IMR-90 (cell line): ENCODE measurements around the gene RUNX2. TPM values are rescaled to one million over a fixed set of nuclear protein-coding genes. Genes with fewer than 3 reads are reported as not detected.
A peak's percentile ranks its signal among the peaks of the same experiment; 100 is the strongest.

Experiments
- ATAC-seq: fragments of 200-7000 bp; cut with Tn5 transposase; 2 replicates; pipeline ENCODE4 v1.9.1; 2020; ENCODE audit warnings: low read depth, mild to moderate bottlenecking, moderate library complexity
- BruUV-seq: library from RNA; stranded (reverse); fragments of 400-500 nt; replicated peaks from 2 replicates; lab custom pipeline; 2021; lab: Mats Ljungman, UMichigan
- CTCF ChIA-PET: fragments of 300-600 bp; formaldehyde crosslinking; extraction: SDS; loops from one replicate; lab custom pipeline; 2021; ENCODE audit warnings: antibody characterized with exemption; lab: Yijun Ruan, JAX
- POLR2A ChIA-PET: fragments of 300-600 bp; sonication (Branson Sonifier 250); formaldehyde crosslinking; loops from one replicate; lab custom pipeline; 2022; ENCODE audit warnings: antibody characterized with exemption; ENCODE audit not compliant: unreplicated experiment; lab: Charles Lee
- DNase-seq: peaks from one replicate; pipeline ENCODE4 v3.0.0; 2013
- H2AFZ ChIP-seq: replicated peaks from 2 replicates; pipeline ENCODE3; 2013; ENCODE audit warnings: low read length, mild to moderate bottlenecking; ENCODE audit not compliant: poor library complexity
- H2AK5ac ChIP-seq: 2 replicates; pipeline ENCODE4 v1.6.1; 2013; ENCODE audit warnings: low read depth, low read length, inconsistent platforms
- H2AK9ac ChIP-seq: replicated peaks from 2 replicates; pipeline ENCODE3; 2013; ENCODE audit warnings: mild to moderate bottlenecking, low read depth, low read length, moderate library complexity; ENCODE audit not compliant: poor library complexity
- H2BK120ac ChIP-seq: 2 replicates; pipeline ENCODE4 v1.6.1; 2013; ENCODE audit warnings: low read depth, low read length, inconsistent platforms
- H2BK15ac ChIP-seq: 3 replicates; pipeline ENCODE4 v1.6.1; 2013; ENCODE audit warnings: low read depth, low read length, inconsistent platforms
- H2BK20ac ChIP-seq: 2 replicates; pipeline ENCODE4 v1.6.1; 2013; ENCODE audit warnings: low read depth, mild to moderate bottlenecking, inconsistent platforms, low read length, moderate library complexity
- H2BK5ac ChIP-seq: 2 replicates; pipeline ENCODE4 v1.6.1; 2013; ENCODE audit warnings: mild to moderate bottlenecking, low read depth, low read length, inconsistent platforms; ENCODE audit not compliant: poor library complexity, severe bottlenecking
- H3K14ac ChIP-seq: replicated peaks from 2 replicates; pipeline ENCODE4 v1.6.1; 2013; ENCODE audit warnings: low read depth, low read length, inconsistent platforms
- H3K18ac ChIP-seq: 2 replicates; pipeline ENCODE4 v1.6.1; 2013; ENCODE audit warnings: low read depth, low read length, control low read depth
- H3K23ac ChIP-seq: 2 replicates; pipeline ENCODE4 v1.6.1; 2013; ENCODE audit warnings: low read depth, low read length, inconsistent platforms
- H3K27ac ChIP-seq: 2 replicates; pipeline ENCODE4 v1.5.1; 2013; ENCODE audit warnings: mild to moderate bottlenecking, control low read depth, low read length; ENCODE audit not compliant: insufficient read depth
- H3K27me3 ChIP-seq: 2 replicates; pipeline ENCODE4 v1.6.1; 2013; ENCODE audit warnings: low read length; ENCODE audit not compliant: control insufficient read depth, insufficient read depth
- H3K36me3 ChIP-seq: 2 replicates; pipeline ENCODE4 v1.6.1; 2013; ENCODE audit warnings: low read length, mixed read lengths; ENCODE audit not compliant: control insufficient read depth, insufficient read depth
- H3K4ac ChIP-seq: 2 replicates; pipeline ENCODE4 v1.6.1; 2013; ENCODE audit warnings: low read depth, low read length, inconsistent platforms
- H3K4me1 ChIP-seq: 2 replicates; pipeline ENCODE4 v1.6.1; 2013; ENCODE audit warnings: low read length, mixed read lengths; ENCODE audit not compliant: control insufficient read depth, insufficient read depth
- H3K4me2 ChIP-seq: 2 replicates; pipeline ENCODE4 v1.6.1; 2013; ENCODE audit warnings: low read depth, mild to moderate bottlenecking, control low read depth, low read length, moderate library complexity
- H3K4me3 ChIP-seq: 2 replicates; pipeline ENCODE4 v1.5.1; 2013; ENCODE audit warnings: low read depth, mild to moderate bottlenecking, control low read depth, low read length, moderate library complexity; ENCODE audit not compliant: insufficient read depth
- H3K56ac ChIP-seq: 2 replicates; pipeline ENCODE4 v1.6.1; 2013; ENCODE audit warnings: low read length, inconsistent platforms; ENCODE audit not compliant: insufficient read depth; ENCODE audit errors: extremely low read depth
- H3K79me1 ChIP-seq, 2 experiments: 2 replicates each; pipeline ENCODE4 v1.6.1; 2013; ENCODE audit warnings: low read length in 2 of 2, inconsistent platforms in 1 of 2, low read depth in 1 of 2
- H3K9ac ChIP-seq: 2 replicates; pipeline ENCODE4 v1.6.1; 2013; ENCODE audit warnings: low read depth, low read length, control low read depth
- H3K9me1 ChIP-seq: 2 replicates; pipeline ENCODE4 v1.6.1; 2013; ENCODE audit warnings: low read length, inconsistent platforms; ENCODE audit not compliant: insufficient read depth
- H3K9me3 ChIP-seq: 2 replicates; pipeline ENCODE4 v1.6.1; 2013; ENCODE audit warnings: low read length; ENCODE audit not compliant: control insufficient read depth, insufficient read depth
- H4K20me1 ChIP-seq: 2 replicates; pipeline ENCODE4 v1.6.1; 2013; ENCODE audit warnings: low read length, inconsistent platforms; ENCODE audit not compliant: insufficient read depth
- H4K5ac ChIP-seq: 2 replicates; pipeline ENCODE4 v1.6.1; 2013; ENCODE audit warnings: mild to moderate bottlenecking, low read depth, low read length, control low read depth
- H4K8ac ChIP-seq, 2 experiments: 2 replicates each; pipeline ENCODE4 v1.6.1; 2013; ENCODE audit warnings: low read depth in 2 of 2, low read length in 2 of 2, control low read depth in 1 of 2, inconsistent platforms in 1 of 2
- H4K91ac ChIP-seq: 2 replicates; pipeline ENCODE4 v1.6.1; 2013; ENCODE audit warnings: low read depth, low read length, inconsistent platforms; ENCODE audit not compliant: insufficient read depth
- BHLHE40 ChIP-seq: fragments of 150-350 bp; IDR thresholded peaks from 2 replicates; pipeline ENCODE4 v1.6.1; 2016; ENCODE audit warnings: mild to moderate bottlenecking, low read depth, low read length
- CEBPB ChIP-seq: IDR thresholded peaks from 2 replicates; pipeline ENCODE4 v1.6.1; 2012; ENCODE audit warnings: low read depth, low read length, improper control_type of control experiment
- MAFK ChIP-seq: IDR thresholded peaks from 2 replicates; pipeline ENCODE4 v1.6.1; 2012; ENCODE audit warnings: low read depth, low read length, improper control_type of control experiment
- MXI1 ChIP-seq: IDR thresholded peaks from 2 replicates; pipeline ENCODE4 v1.6.1; 2012; ENCODE audit warnings: low read depth, mild to moderate bottlenecking, low read length, moderate library complexity, borderline replicate concordance
- NFE2L2 ChIP-seq: fragments of 150-350 bp; IDR thresholded peaks from 2 replicates; pipeline ENCODE4 v1.6.1; 2016; ENCODE audit warnings: low read depth, mild to moderate bottlenecking, low read length
- POLR2A ChIP-seq: IDR thresholded peaks from 2 replicates; pipeline ENCODE4 v1.6.1; 2012; ENCODE audit warnings: mild to moderate bottlenecking, low read depth, low read length
- RAD21 ChIP-seq: IDR thresholded peaks from 2 replicates; pipeline ENCODE4 v1.6.1; 2012; ENCODE audit warnings: low read length, improper control_type of control experiment
- RCOR1 ChIP-seq: IDR thresholded peaks from 2 replicates; pipeline ENCODE4 v1.6.1; 2012; ENCODE audit warnings: mild to moderate bottlenecking, low read length, improper control_type of control experiment; ENCODE audit not compliant: insufficient replicate concordance
- WGBS, 2 experiments: methylation state at CpG; one replicate each; pipeline versions ENCODE4 v1.1.5 to v1.1.7; 2013; ENCODE audit warnings: missing lambda C conversion rate in 2 of 2; ENCODE audit not compliant: insufficient read length in 1 of 2; ENCODE audit errors: extremely low coverage in 2 of 2; 5-methylcytosine and 5-hydroxymethylcytosine counted together
- dilution Hi-C: fragments of 300-500 bp; cut with HindIII; formaldehyde crosslinking; loops from one replicate; pipeline ENCODE4 v1.14.3; 2018; ENCODE audit warnings: low sequenced_read_pairs; ENCODE audit not compliant: unreplicated experiment
- in situ Hi-C: fragments of 300-500 bp; cut with MboI; formaldehyde crosslinking; loops from 3 replicates; pipeline ENCODE4 v1.14.3; 2019; ENCODE audit warnings: low sequenced_read_pairs, inconsistent platforms, mixed read lengths
- intact Hi-C: fragments of 100-400 bp; cut with micrococcal nuclease; formaldehyde crosslinking; loops from 2 replicates; pipeline ENCODE4 v1.10.0; 2022
- polyA plus RNA-seq, 3 experiments: library from polyadenylated mRNA; depleted of rRNA; stranded (reverse); fragments of >200 nt; gene quantifications; 2 replicates each; pipeline ENCODE4 v1.2.3, GENCODE V29; 2012; ENCODE audit warnings: low replicate concordance in 1 of 3
- total RNA-seq: library from RNA; depleted of rRNA; stranded (reverse); fragments of >200 nt; gene quantifications from 2 replicates; pipeline ENCODE4 v1.2.3, GENCODE V29; 2012

Gene RUNX2
- total and polyA plus RNA-seq, 2 of the 4 experiments (the other 2 are of a cell fraction): 2.3 to 4.7 TPM

DNA sequence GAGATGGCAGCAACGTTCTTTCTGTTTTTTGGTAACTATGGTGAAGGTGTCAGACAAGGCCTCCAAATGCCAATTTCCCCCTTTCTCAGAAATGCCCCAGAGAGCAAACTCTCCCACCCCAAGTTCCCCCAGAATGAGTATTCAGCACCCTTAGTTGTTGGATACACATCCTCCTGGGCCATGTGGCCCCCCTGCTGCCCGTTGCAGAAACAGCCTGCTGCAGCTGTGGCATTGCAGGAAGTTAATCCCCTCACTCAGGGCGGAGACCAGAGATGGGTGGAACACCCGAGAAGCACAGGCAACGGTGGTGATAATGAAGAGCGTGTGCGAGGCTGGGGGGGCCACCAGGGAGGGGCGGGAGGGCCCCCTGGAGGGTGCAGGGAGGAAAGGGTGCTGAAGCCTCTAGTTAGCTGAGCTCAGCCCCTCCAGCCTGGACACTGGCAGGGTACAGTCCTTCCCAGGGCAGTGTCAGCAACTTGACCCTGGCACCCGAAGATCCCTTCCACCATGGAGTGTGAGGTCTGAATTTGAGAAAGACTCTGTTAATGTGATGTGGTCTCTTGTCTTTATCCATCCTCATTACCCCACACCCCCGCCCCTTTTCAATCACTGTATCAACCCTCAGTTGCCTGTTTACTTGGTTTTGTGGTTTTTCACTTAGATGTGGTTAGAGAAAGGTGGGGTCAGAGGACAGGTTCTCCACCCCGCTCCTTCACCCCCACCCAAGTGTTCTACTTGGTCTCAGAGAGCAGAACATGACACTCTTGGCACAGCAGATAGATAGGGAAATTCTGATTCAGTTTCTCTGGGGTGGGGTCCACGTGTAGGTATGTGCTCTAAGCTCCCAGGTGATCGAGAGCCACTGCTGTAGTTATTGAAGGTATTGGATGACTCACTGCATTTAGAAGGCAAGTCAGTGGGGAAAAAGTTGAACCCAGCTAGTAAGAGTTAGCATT, 258.4 kb downstream of the RUNX2 start:
- Histone ChIP-seq H3K9me1 (peaks cover 7% of the 10 kb centered on the region; the same call in 1 of the 2 replicates), H3K4me1 (peaks cover 11% of the 10 kb centered on the region), H2AK9ac (no peak overlapping the region), H3K56ac (no peak overlapping the region), H3K4ac (no peak overlapping the region), H3K4me3 (no peak overlapping the region), H2AK5ac (0 out of 2 replicates have a peak overlapping the region, but pooled peaks have one; percentile 21), H3K27me3 (no peaks in the 10 kb centered on the region), H3K18ac (no peak overlapping the region), H4K5ac (no peak overlapping the region), H3K4me2 (no peak overlapping the region), H3K79me1 (no peaks in the 10 kb centered on the region), H4K8ac (no peak overlapping the region), H4K91ac (no peak overlapping the region), H2BK20ac (no peak overlapping the region), H3K9me3 (no peaks in the 10 kb centered on the region), H3K9ac (no peak overlapping the region), H2BK120ac (no peak overlapping the region), H4K20me1 (no peaks in the 10 kb centered on the region), H2BK5ac (no peak overlapping the region), H3K14ac (no peak overlapping the region), H3K36me3 (no peaks in the 10 kb centered on the region), H2BK15ac (no peak overlapping the region), H2AFZ (no peak overlapping the region), H3K27ac (no peak overlapping the region), H3K23ac (no peak overlapping the region)
- TF ChIP-seq MXI1 (no peak), RCOR1 (no peak), POLR2A (no peak), MAFK (no peak), NFE2L2 (no peak), CEBPB (no peak), BHLHE40 (no peak), RAD21 (no peak)
- ChIA-PET POLR2A (no interaction called here), CTCF (no interaction called here)
- intact Hi-C loops (no loop called here), in situ Hi-C loops (no loop called here), dilution Hi-C loops (no loop called here)
- DNase-seq (no peak), ATAC-seq (no peak)
- BruUV-seq: no TSS peak
- WGBS, 2 experiments: no CpG with 5 or more reads among the region's 13 CpGs
